Gastroesophageal sphincter (tissue), 4 donors: Measurements from ENCODE around the gene PROKR1. TPM values are rescaled to one million over a fixed set of nuclear protein-coding genes. Genes with fewer than 3 reads are reported as not detected.

ENCODE experiments used
- ATAC-seq: fragments of 150-250 bp; one replicate; pipeline ENCODE4 v1.9.1; 2016; ENCODE audit warnings: mild to moderate bottlenecking, moderate library complexity
- H3K27ac ChIP-seq, 4 donors: fragments of 200-600 bp; sonication (generic) in 3 of 4; 1 replicate in 3 of 4; 2 replicates in 1 of 4; pipeline ENCODE4 v1.5.1; 2016 to 2019
- H3K27me3 ChIP-seq: fragments of 200-600 bp; sonication (generic); one replicate; pipeline ENCODE4 v1.5.1; 2019
- H3K36me3 ChIP-seq, 2 donors: fragments of 200-600 bp; sonication (generic); one replicate each; pipeline ENCODE4 v1.5.1; 2019; ENCODE audit warnings: control low read depth in 1 of 2
- H3K4me1 ChIP-seq, 3 donors: fragments of 200-600 bp; sonication (generic); 1 replicate in 2 of 3; 2 replicates in 1 of 3; pipeline ENCODE4 v1.5.1; 2016 to 2019; ENCODE audit warnings: control low read depth in 2 of 3
- H3K4me3 ChIP-seq, 2 donors: fragments of 200-600 bp; sonication (generic); one replicate each; pipeline ENCODE4 v1.5.1; 2019; ENCODE audit warnings: mild to moderate bottlenecking in 1 of 2, moderate library complexity in 1 of 2
- H3K9me3 ChIP-seq, 3 donors: fragments of 200-600 bp; sonication (generic); one replicate each; pipeline ENCODE4 v1.5.1; 2017 to 2019; ENCODE audit warnings: control low read depth in 2 of 3
- CTCF ChIP-seq, 4 experiments: fragments of 200-600 bp in 2 of 4; fragments of 450-650 bp in 2 of 4; sonication (generic) in 1 of 4; IDR thresholded peaks; one replicate each; pipeline ENCODE4 v1.5.1; 2017 to 2019; ENCODE audit warnings: antibody characterized with exemption in 4 of 4, mild to moderate bottlenecking in 2 of 4, moderate library complexity in 2 of 4
- EP300 ChIP-seq: sonication (generic); formaldehyde crosslinking; IDR thresholded peaks from one replicate; pipeline ENCODE4 v1.6.1; 2017; ENCODE audit warnings: antibody characterized with exemption, mild to moderate bottlenecking
- POLR2A ChIP-seq, 2 donors: fragments of 450-650 bp; IDR thresholded peaks; one replicate each; pipeline ENCODE4 v1.6.1; 2017; ENCODE audit warnings: antibody characterized with exemption in 2 of 2, mild to moderate bottlenecking in 2 of 2, moderate library complexity in 1 of 2
- POLR2AphosphoS5 ChIP-seq: sonication (generic); formaldehyde crosslinking; IDR thresholded peaks from one replicate; pipeline ENCODE4 v1.6.1; 2017; ENCODE audit warnings: antibody characterized with exemption
- WGBS, 2 donors: methylation state at CpG; one replicate each; pipeline ENCODE4 v1.1.5; 2018; ENCODE audit warnings: low coverage in 1 of 2; 5-methylcytosine and 5-hydroxymethylcytosine counted together
- total RNA-seq, 4 donors: library from RNA; depleted of rRNA; stranded (reverse); fragments of >200 nt; gene quantifications; one replicate each; pipeline ENCODE4 v1.1.0, GENCODE V29; 2016

PROKR1 gene
- total RNA-seq, 4 donors from 2014 or later: 0.08 to 0.27 TPM; not detected in 2

- 79 to 83% methylated on average over 4 to 5 of the region's 5 CpGs for WGBS, 2 donors
- Histone ChIP-seq H3K4me1 (no peaks in the 10 kb centered on the region), H3K9me3 (peaks cover 0 to 15% (median 0%) of the 10 kb centered on the region in 3 donors), H3K27ac (no peak overlapping the region), H3K27me3 (no peaks in the 10 kb centered on the region), H3K4me3 (no peak overlapping the region), H3K36me3 (no peaks in the 10 kb centered on the region)
- ATAC-seq: no peak
- no peak for TF ChIP-seq POLR2AphosphoS5
- TF ChIP-seq POLR2A (IDR thresholded peaks at IDR 0.05): no peak
- no peak for TF ChIP-seq CTCF (IDR thresholded peaks at IDR 0.05)
- TF ChIP-seq EP300: no peak
These were observed 30.4 kb upstream of the PROKR1 start for GRCh38 chr2:68612765-68613519.

- no peak overlapping the region for H3K27ac ChIP-seq
- no peak for TF ChIP-seq CTCF (IDR thresholded peaks at IDR 0.05)
- no peak for TF ChIP-seq EP300
- no peak for TF ChIP-seq POLR2AphosphoS5
- no peak for TF ChIP-seq POLR2A (IDR thresholded peaks at IDR 0.05)
- no peak for ATAC-seq
These were observed 22.6 kb upstream of the PROKR1 start for GRCh38 chr2:68620772-68621171.

GRCh38 chr2:68623820-68624219 is 19.6 kb upstream of the PROKR1 start:
- no peak for ATAC-seq
- H3K36me3 ChIP-seq: no peaks in the 10 kb centered on the region
- 90 to 95% methylated on average over 6 of the region's 6 CpGs for WGBS, 2 donors
- no peaks in the 10 kb centered on the region for H3K4me1 ChIP-seq
- TF ChIP-seq POLR2A (IDR thresholded peaks at IDR 0.05): no peak
- TF ChIP-seq EP300: no peak
- TF ChIP-seq POLR2AphosphoS5: no peak
- TF ChIP-seq CTCF (IDR thresholded peaks at IDR 0.05): no peak
- H3K27me3 ChIP-seq: no peaks in the 10 kb centered on the region
- no peak overlapping the region for H3K27ac ChIP-seq
- no peak overlapping the region for H3K4me3 ChIP-seq
- H3K9me3 ChIP-seq: peaks cover 0 to 14% (median 0%) of the 10 kb centered on the region in 3 donors

More at GRCh38 chr2:68620772-68621171, 22.6 kb upstream of the PROKR1 start:
- no peaks in the 10 kb centered on the region for H3K27me3 ChIP-seq
- peaks cover 0 to 14% (median 0%) of the 10 kb centered on the region in 3 donors for H3K9me3 ChIP-seq
- no peak overlapping the region for H3K4me3 ChIP-seq
- H3K36me3 ChIP-seq: no peaks in the 10 kb centered on the region
- H3K4me1 ChIP-seq: no peaks in the 10 kb centered on the region

- WGBS, 2 donors: 70 to 100% methylated on average over 1 to 2 of the region's 3 CpGs
- Histone ChIP-seq H3K4me3 (no peak overlapping the region), H3K4me1 (no peaks in the 10 kb centered on the region), H3K27me3 (no peaks in the 10 kb centered on the region), H3K36me3 (no peaks in the 10 kb centered on the region), H3K9me3 (no peaks in the 10 kb centered on the region), H3K27ac (no peak overlapping the region)
- TF ChIP-seq POLR2A (IDR thresholded peaks at IDR 0.05): no peak
- TF ChIP-seq CTCF (IDR thresholded peaks at IDR 0.05): no peak
- no peak for TF ChIP-seq EP300
- no peak for TF ChIP-seq POLR2AphosphoS5
- no peak for ATAC-seq
These were observed 15.8 kb upstream of the PROKR1 start for GRCh38 chr2:68627615-68628014.

- no peak overlapping the region for H3K4me3 ChIP-seq
- H3K27me3 ChIP-seq: peaks cover 24% of the 10 kb centered on the region
- H3K36me3 ChIP-seq: no peaks in the 10 kb centered on the region
- 25 to 40% methylated on average over 3 of the region's 3 CpGs for WGBS, 2 donors
- ATAC-seq: no peak
- no peak for TF ChIP-seq POLR2AphosphoS5
- H3K27ac ChIP-seq: no peak overlapping the region
- no peaks in the 10 kb centered on the region for H3K9me3 ChIP-seq
- H3K4me1 ChIP-seq: no peaks in the 10 kb centered on the region
These were observed 11.4 kb upstream of the PROKR1 start for GRCh38 chr2:68632021-68632420.
